Cardiac ventricle fibroblast (primary cell): Measurements from ENCODE around the gene KRTAP23-1. TPM values are rescaled to one million over a fixed set of nuclear protein-coding genes. Genes with fewer than 3 reads are reported as not detected.

Experiments
- total RNA-seq: library from RNA; depleted of rRNA; stranded (reverse); fragments of >200 nt; gene quantifications from 2 replicates; pipeline ENCODE4 v1.2.3, GENCODE V29; 2015

The KRTAP23-1 gene, protein sequence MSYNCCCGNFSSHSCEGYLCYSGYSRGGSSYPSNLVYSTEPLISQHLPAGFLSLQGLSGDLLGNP
- not detected in 2 replicates for total RNA-seq

DNA sequence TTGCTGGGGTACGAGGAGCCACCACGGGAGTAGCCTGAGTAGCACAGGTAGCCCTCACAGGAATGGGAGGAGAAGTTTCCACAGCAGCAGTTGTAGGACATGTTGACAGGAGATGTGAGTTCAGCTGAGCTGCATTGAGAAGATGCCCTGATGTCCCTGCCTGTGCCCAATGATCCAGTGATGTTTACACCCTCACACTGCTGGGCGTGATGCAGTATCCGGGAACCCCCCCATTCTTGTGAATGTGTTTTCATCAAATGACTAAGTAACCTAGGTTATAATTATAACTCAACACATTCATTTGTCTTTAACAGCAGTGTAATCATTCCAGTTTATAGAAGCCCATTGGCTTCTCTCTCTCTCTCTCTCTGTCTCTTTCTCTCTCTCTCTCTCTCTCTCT, at the start of gene KRTAP23-1:
KRTAP23-1 (minus strand) TSS at position 101 of the 400 bp plus-strand sequence; CDS start at position 101, 0 bp downstream.

DNA sequence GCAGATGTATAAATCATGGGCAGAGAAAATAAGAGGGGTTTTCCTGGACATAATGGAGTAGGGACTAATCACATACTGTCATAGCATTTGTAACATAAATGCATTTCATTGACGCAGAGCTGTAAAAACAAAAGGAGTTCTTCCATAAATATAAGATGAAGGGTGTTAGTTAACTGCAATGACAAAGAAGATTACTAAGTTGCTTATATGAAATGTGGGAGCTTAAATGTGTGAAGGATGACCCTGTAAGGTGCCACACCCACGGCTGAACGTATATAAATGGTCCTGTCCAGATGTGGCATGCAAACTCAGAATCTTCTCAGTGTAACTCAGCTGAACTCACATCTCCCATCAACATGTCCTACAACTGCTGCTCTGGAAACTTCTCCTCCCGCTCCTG, 47.3 kb upstream of the KRTAP23-1 start, which contains the start of gene KRTAP13-1:
KRTAP13-1 (plus strand) TSS at position 301 of the 400 bp plus-strand sequence; CDS start at position 357, 56 bp downstream.

DNA sequence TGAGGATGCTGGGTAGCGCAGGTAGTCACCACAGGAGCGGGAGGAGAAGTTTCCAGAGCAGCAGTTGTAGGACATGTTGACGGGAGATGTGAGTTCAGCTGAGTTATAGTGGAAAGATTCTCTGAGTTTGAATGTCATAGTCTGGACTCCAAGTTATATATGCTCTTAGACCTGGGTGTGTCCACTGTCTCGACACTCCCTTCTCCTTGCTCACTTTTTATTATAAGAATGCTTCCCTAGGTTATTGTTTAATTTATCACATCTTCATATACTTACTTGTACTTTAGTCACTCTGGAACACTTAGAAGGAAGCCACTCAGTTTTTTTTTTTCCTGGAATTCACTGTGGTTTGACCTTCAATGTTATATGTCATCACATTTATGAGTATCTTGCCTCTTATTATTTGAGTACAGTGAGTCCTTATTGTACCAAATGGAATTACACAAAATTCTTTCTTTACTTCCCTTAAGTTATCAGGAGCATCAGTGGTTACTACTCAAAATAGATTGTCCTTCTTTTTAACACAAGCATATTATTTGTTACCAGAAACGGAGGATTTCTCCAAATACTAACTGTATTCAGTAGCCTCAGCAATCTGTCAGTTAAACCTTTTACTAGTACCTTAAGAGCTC, 23.8 kb upstream of the KRTAP23-1 start, which contains the start of gene KRTAP13-2:
KRTAP13-2 (minus strand) TSS at position 133 of the 632 bp plus-strand sequence; CDS start at position 75, 58 bp downstream.

DNA sequence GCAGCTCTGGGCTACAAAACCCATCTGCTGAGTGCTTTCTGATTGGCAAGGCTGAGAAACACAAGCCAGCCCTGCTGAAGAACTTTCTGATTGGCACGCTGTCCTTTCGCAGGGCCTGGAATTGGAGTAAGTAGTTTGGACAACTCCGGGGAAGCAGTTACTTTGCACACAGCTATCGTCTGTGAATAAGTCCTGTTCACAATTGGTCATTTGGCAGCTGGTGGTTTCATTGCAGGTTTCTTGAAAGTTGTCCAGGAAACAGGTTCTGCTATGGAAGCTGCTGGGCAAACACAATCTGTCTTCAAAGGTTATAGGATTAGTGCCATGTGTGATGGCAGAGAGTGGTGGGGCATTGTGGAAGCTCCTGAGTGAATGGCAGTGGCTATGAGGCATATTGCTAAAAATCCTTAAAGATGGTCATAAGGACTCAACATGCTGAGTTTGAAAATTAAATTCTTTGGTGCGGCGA, 11.1 kb downstream of the KRTAP23-1 start, which contains the start of gene KRTAP27-1:
KRTAP27-1 (minus strand) TSS at position 419 of the 469 bp plus-strand sequence; CDS start at position 393, 26 bp downstream.

DNA sequence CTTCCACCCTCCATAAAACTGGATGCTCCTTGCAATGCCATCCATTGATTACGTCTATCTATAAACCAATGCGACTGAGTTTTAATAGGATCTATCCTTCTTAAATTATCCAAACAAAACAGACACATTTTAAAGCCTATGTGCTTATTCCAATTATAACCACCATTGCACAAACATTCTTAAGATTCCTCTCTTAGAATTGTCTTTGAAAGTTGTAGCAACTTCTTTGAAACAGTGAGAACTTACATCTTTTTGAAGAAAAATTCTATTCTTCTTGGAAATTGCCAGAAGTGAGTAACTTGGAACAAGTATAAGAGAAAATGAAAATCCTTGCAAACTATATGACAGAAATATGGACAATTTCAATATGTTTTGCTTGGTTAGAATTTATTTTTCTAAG, 28.2 kb downstream of the KRTAP23-1 start, which contains the start of gene KRTAP26-1:
KRTAP26-1 (minus strand) TSS at position 101 of the 400 bp plus-strand sequence. CDS start 280 bp downstream, outside the sequence.

Other genes starting within 250 kb of the KRTAP23-1 start
- gene CLDN17, start 181.8 kb downstream of the KRTAP23-1 start, total RNA-seq, result not detected in 2 replicates
- not detected in 2 replicates for gene CLDN8, start 132.5 kb downstream of the KRTAP23-1 start, total RNA-seq
- not detected in 2 replicates for gene KRTAP24-1, start 65.7 kb downstream of the KRTAP23-1 start, total RNA-seq
- not detected in 2 replicates for gene KRTAP25-1, start 59.1 kb downstream of the KRTAP23-1 start, total RNA-seq
- not detected in 2 replicates for gene KRTAP26-1, start 28.3 kb downstream of the KRTAP23-1 start, total RNA-seq
- gene KRTAP27-1, start 10.9 kb downstream of the KRTAP23-1 start, total RNA-seq, result not detected in 2 replicates
- not detected in 2 replicates for gene KRTAP13-2, start 23.7 kb upstream of the KRTAP23-1 start, total RNA-seq
- gene KRTAP13-1, start 47.4 kb upstream of the KRTAP23-1 start, total RNA-seq, result not detected in 2 replicates
- not detected in 2 replicates for gene KRTAP13-3, start 77.3 kb upstream of the KRTAP23-1 start, total RNA-seq
- not detected in 2 replicates for gene KRTAP13-4, start 81.6 kb upstream of the KRTAP23-1 start, total RNA-seq
- gene KRTAP15-1, start 91.7 kb upstream of the KRTAP23-1 start, total RNA-seq, result not detected in 2 replicates
- gene KRTAP19-1, start 131.8 kb upstream of the KRTAP23-1 start, total RNA-seq, result not detected in 2 replicates
- gene KRTAP19-2, start 138.8 kb upstream of the KRTAP23-1 start, total RNA-seq, result not detected in 2 replicates
- not detected in 2 replicates for gene KRTAP19-3, start 143.4 kb upstream of the KRTAP23-1 start, total RNA-seq
- not detected in 2 replicates for gene KRTAP19-4, start 148.6 kb upstream of the KRTAP23-1 start, total RNA-seq
- not detected in 2 replicates for gene KRTAP19-5, start 153.5 kb upstream of the KRTAP23-1 start, total RNA-seq
- not detected in 2 replicates for gene KRTAP19-6, start 193.3 kb upstream of the KRTAP23-1 start, total RNA-seq
- gene KRTAP19-7, start 212.7 kb upstream of the KRTAP23-1 start, total RNA-seq, result not detected in 2 replicates
- not detected in 2 replicates for gene KRTAP22-2, start 241.8 kb upstream of the KRTAP23-1 start, total RNA-seq
- gene KRTAP6-3, start 243.8 kb upstream of the KRTAP23-1 start, total RNA-seq, result not detected in 2 replicates